HepG2 (cell line): ENCODE measurements around the gene ABCG4.

Experiments used
- CEBPB ChIP-seq: IDR thresholded peaks from 2 replicates; pipeline ENCODE4 v1.6.1; 2011; ENCODE audit warnings: low read depth, low read length, improper control_type of control experiment, borderline replicate concordance
- CTCF ChIP-seq: sonication (generic); formaldehyde crosslinking; IDR thresholded peaks from 2 replicates; pipeline ENCODE4 v1.5.0; 2020; ENCODE audit warnings: mild to moderate bottlenecking, missing genetic modification reagents, moderate library complexity
- FOXK1 ChIP-seq: sonication (generic); formaldehyde crosslinking; IDR thresholded peaks from 2 replicates; pipeline ENCODE4 v1.4.0; 2020; ENCODE audit warnings: low read depth, missing genetic modification reagents, borderline replicate concordance
- MBNL3 ChIP-seq: fragments of 250-450 bp; sonication (Bioruptor Pico); conservative IDR thresholded peaks from 2 replicates; pipeline ENCODE4 v1.8.0; 2022; ENCODE audit warnings: mild to moderate bottlenecking, inconsistent platforms
- PCBP1 ChIP-seq: fragments of 200-400 bp; formaldehyde crosslinking; IDR thresholded peaks from 2 replicates; pipeline ENCODE4 v1.6.1; 2017; ENCODE audit warnings: mild to moderate bottlenecking, low read depth, low read length, borderline replicate concordance
- TP53 ChIP-seq: sonication (generic); formaldehyde crosslinking; conservative IDR thresholded peaks from 2 replicates; pipeline ENCODE4 v1.4.0; 2020; ENCODE audit warnings: missing genetic modification reagents
- ZNF160 ChIP-seq: sonication (generic); formaldehyde crosslinking; IDR thresholded peaks from 2 replicates; pipeline ENCODE4 v1.8.0; 2022; ENCODE audit warnings: mild to moderate bottlenecking, inconsistent platforms, missing genetic modification reagents
- ZNF775 ChIP-seq: sonication (generic); formaldehyde crosslinking; IDR thresholded peaks from 2 replicates; pipeline ENCODE4 v1.4.0; 2020; ENCODE audit warnings: missing genetic modification reagents, mild to moderate bottlenecking, moderate library complexity, borderline replicate concordance
- TF ChIP-seq, protein P1 (sequence below), 2 experiments: sonication (generic) in 1 of 2; formaldehyde crosslinking in 1 of 2; IDR thresholded peaks; 2 replicates each; pipeline versions ENCODE4 v1.5.1 to v1.6.1; 2011 to 2020; ENCODE audit warnings: borderline replicate concordance in 1 of 2, low read depth in 1 of 2, low read length in 1 of 2, mild to moderate bottlenecking in 1 of 2, missing genetic modification reagents in 1 of 2, moderate library complexity in 1 of 2
- TF ChIP-seq, protein P2 (sequence below): sonication (generic); formaldehyde crosslinking; IDR thresholded peaks from 2 replicates; pipeline ENCODE4 v1.4.0; 2020; ENCODE audit warnings: missing genetic modification reagents

DNA sequence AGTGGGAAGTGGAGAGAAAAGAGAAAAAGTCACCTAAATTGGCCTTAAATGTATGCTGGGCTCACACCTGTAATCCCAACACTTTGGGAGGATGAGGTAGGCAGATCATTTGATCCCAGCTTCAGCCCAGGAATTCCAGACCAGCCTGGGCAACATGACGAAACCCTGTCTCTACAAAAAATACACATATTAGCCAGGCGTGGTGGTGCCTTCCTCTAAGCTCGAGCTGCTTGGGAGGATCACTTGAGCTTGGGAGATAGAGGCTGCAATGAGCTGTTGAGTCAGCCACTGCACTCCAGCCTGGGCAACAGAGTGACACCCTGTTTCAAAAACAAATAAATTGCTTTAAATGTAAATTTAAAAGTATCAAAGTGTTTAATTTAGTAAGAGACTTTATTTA lies 61.2 kb downstream of the ABCG4 start:
- TF ChIP-seq CTCF (no peak), ZNF775 (CRISPR knock-in tag) (no peak), FOXK1 (CRISPR knock-in tag) (no peak), PCBP1 (no peak), CEBPB (no peak), TP53 (CRISPR knock-in tag) (no peak), MBNL3 (no peak), ZNF160 (CRISPR knock-in tag) (no peak)
- TF ChIP-seq, protein P1, sequence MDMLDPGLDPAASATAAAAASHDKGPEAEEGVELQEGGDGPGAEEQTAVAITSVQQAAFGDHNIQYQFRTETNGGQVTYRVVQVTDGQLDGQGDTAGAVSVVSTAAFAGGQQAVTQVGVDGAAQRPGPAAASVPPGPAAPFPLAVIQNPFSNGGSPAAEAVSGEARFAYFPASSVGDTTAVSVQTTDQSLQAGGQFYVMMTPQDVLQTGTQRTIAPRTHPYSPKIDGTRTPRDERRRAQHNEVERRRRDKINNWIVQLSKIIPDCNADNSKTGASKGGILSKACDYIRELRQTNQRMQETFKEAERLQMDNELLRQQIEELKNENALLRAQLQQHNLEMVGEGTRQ (IDR thresholded peaks at IDR 0.05; ENCODE audit: low read depth, low read length): no peak
- TF ChIP-seq, protein P1 (CRISPR knock-in tag; IDR thresholded peaks at IDR 0.05; ENCODE audit: borderline replicate concordance): no peak
- TF ChIP-seq, protein P2, sequence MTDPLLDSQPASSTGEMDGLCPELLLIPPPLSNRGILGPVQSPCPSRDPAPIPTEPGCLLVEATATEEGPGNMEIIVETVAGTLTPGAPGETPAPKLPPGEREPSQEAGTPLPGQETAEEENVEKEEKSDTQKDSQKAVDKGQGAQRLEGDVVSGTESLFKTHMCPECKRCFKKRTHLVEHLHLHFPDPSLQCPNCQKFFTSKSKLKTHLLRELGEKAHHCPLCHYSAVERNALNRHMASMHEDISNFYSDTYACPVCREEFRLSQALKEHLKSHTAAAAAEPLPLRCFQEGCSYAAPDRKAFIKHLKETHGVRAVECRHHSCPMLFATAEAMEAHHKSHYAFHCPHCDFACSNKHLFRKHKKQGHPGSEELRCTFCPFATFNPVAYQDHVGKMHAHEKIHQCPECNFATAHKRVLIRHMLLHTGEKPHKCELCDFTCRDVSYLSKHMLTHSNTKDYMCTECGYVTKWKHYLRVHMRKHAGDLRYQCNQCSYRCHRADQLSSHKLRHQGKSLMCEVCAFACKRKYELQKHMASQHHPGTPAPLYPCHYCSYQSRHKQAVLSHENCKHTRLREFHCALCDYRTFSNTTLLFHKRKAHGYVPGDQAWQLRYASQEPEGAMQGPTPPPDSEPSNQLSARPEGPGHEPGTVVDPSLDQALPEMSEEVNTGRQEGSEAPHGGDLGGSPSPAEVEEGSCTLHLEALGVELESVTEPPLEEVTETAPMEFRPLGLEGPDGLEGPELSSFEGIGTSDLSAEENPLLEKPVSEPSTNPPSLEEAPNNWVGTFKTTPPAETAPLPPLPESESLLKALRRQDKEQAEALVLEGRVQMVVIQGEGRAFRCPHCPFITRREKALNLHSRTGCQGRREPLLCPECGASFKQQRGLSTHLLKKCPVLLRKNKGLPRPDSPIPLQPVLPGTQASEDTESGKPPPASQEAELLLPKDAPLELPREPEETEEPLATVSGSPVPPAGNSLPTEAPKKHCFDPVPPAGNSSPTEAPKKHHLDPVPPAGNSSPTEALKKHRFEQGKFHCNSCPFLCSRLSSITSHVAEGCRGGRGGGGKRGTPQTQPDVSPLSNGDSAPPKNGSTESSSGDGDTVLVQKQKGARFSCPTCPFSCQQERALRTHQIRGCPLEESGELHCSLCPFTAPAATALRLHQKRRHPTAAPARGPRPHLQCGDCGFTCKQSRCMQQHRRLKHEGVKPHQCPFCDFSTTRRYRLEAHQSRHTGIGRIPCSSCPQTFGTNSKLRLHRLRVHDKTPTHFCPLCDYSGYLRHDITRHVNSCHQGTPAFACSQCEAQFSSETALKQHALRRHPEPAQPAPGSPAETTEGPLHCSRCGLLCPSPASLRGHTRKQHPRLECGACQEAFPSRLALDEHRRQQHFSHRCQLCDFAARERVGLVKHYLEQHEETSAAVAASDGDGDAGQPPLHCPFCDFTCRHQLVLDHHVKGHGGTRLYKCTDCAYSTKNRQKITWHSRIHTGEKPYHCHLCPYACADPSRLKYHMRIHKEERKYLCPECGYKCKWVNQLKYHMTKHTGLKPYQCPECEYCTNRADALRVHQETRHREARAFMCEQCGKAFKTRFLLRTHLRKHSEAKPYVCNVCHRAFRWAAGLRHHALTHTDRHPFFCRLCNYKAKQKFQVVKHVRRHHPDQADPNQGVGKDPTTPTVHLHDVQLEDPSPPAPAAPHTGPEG (CRISPR knock-in tag): no peak
